GM19397 (cell line): ENCODE measurements around the gene RHBDF1.

Source experiments
- ATAC-seq: cut with Tn5 transposase; IDR thresholded peaks from one replicate; pipeline ENCODE4 v1.9.1; 2021; ENCODE audit warnings: mild to moderate bottlenecking, moderate library complexity; ENCODE audit not compliant: unreplicated experiment

Gene RHBDF1

DNA sequence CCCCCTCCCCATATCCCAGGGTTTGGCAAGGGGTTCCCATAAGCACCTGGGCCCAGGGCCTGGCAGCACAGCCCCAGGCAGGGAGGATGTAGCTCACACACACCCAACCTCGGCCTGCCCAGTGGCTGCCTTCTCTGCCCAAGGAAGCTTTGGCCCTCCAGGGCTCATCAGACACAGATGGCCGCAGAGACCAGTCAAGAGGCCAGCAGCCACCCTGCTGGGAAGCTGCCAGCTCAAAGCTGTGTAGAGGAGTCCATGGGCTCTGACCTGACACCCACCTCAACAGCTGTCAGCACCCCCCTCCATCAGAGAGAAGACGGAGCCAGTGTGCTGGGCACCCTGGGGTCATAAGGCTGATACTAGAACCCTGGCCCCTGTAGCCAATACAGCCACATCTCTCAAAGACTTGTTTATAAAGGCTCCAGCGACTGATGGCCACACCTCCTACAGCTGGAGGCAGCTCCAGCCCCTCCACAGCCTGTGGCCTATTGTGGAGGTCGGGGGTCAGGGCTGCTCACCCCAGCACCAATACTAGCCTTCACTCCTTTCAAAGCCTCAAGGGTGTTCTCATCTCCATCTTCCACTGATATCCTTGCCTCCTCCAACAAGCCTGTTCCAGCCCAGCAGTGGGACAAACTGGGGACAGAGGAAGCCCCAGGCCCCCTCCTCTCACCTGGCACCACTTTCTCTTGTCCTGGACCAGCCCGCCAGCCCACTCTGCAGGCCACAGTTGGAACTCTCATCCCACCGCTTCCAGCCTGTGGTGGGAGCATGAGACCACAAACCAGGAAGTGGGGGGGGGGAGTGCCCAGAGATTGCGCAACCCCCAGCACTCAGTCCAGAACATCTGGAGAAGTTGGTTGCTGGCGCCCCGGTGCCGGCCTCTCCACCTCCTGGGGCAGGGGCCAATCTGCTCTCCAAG, 3.4 kb upstream of the RHBDF1 start:
- ATAC-seq: no peak

DNA sequence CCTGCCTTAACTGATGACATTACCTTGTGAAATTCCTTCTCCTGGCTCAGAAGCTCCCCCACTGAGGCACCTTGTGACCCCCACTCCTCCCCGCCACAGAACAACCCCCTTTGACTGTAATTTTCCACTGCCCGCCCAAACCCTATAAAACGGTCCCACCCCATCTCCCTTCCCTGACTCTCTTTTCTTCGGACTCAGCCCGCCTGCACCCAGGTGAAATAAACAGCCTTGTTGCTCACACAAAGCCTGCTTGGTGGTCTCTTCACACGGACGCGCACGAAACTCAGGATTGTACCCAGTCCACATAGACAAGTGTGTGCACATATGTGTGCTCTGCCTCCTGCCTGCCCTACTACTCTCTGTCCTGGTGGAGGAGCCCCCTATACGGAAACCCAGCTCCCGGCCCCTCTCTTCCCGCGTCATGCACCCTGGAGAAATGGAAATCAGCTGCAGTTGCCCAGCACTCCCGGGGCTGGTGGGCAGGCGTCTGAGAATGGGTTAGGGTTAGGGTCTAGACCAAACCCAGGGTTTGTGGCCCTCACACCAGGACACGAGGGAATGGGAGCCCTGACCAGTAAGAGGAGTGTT, 2.4 kb upstream of the RHBDF1 start:
- ATAC-seq: no peak

DNA sequence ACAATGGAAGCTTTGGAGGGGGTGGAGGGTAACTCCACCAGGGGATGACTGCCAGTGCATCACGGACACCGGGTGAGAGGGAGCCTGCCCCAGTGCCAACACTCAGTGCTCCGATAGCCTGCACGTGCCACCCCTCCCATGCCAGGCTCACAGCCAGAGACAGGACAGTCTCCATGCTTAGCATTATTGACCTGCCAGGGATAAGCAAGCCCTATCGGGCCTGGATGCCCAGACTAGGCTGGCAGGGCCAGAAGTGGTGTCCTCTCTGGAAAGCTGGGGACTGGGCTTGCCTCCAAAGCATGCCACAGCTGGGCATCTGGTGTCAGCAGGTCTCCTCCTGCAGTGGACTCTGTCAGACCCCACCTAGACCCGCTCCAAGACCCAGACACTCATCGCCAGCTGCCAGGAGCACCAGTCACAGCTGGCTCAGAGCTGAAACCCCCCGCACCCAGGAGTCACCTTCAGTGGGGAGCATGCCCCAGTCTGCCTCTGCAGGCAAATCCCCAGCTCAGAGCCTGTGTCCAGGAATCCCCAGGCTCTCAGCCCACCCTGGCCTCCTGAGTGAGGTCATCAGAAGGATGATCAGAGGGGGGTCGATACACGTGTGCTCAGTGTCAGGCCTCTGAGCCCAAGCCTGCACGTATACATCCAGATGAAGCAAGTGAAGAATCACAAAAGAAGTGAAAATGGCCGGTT, 1.8 kb upstream of the RHBDF1 start:
- ATAC-seq: no peak

DNA sequence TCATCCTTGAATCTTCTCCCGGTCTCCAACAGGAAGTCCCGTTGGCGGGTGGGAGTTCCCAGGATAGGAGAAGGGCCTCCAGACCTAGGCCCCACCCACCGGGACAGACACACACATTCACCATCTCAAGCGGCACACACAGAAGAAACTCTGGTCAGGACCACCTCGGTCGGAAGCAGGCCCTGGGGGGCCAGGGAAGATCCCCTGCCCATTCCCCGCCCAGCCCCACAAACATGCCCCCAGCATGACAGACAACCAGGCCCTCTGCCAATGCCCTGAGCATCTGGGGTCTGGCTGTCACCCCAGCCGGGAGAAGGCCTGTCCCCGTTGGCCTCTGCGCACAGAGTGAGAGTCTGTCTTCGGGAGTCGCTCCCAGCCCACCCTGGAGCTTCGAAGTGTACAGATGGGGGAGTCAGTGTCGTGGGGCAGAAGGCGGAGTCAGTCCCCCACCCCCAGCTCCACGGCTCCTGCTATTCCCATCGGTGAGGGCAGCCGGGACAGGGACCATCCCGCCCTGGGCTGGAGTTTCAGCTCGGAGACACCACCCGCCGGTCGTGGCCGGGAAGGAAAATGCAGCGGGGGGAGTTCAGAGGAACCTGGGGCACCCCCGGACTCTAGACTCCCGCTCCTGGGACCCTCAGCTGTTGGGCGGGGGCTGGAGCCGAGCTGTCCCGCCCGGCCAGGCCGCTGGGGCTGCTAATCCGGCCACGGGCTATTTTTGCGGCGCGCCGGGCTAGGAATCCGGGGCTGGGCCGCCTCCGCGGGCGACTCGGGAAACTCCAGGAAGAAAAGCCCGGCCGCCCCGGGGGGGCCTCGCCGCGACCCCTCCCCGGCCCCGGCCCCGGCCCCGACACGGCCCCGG, 660 bp downstream of the RHBDF1 start:
- no peak for ATAC-seq

DNA sequence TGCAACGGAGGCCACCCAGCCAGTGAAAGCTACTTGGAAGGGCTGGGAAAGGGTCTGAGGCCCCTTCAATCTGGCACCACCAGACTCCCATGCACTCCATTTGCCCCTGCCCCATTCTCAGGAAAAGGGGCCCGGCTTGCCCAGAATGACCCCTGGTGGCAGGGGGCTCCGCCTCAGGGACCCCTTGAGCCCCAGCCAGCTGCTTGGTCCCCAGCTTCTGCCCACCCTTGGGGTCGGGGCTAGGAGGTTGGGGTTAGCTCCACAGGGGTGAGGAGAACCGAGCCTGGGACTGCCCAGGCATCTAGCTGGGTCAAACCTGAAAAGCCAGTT, 1.3 kb downstream of the RHBDF1 start:
- ATAC-seq: no peak

DNA sequence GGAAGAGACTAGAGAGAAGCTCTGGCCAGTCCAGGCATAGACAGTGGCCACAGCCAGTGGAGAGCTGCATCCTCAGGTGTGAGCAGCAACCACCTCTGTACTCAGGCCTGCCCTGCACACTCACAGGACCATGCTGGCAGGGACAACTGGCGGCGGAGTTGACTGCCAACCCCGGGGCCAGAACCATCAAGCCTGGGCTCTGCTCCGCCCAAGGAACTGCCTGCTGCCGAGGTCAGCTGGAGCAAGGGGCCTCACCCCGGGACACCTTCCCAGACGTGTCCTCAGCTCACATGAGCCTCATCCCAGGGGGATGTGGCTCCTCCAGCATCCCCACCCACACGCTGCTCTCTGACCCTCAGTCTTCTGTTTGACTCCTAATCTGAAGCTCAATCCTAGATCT, 3.2 kb downstream of the RHBDF1 start:
- no peak for ATAC-seq

DNA sequence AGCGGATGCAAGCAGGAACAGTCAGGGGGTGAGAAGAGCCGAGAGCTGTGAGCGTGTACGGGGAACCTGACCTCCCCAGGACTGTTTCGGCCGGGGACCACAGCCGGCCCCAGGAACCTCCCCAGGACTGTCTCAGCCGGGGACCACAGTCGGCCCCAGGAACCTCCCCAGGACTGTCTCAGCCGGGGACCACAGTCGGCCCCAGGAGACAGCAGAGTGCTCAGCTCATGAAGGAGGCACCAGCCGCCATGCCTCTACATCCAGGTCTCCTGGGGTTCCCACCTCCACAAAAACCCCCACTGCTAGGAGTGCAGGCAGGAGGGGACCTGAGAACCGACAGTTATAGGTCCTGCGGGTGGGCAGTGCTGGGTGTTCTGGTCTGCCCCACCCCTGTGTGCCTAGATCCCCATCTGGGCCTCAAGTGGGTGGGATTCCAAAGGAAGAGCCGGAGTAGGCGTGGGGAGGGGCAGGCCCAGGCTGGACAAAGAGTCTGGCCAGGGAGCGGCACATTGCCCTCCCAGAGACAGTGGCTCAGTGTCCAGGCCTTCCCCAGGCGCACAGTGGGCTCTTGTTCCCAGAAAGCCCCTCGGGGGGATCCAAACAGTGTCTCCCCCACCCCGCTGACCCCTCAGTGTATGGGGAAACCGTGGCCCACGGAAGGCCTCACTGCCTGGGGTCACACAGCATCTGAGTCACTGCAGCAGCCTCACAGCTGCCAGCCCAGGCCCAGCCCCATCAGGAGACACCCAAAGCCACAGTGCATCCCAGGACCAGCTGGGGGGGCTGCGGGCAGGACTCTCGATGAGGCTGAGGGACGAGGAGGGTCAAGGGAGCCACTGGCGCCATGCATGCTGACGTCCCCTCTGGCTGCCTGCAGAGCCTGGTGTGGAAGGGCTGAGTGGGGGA, 4.3 kb downstream of the RHBDF1 start:
- ATAC-seq: no peak

DNA sequence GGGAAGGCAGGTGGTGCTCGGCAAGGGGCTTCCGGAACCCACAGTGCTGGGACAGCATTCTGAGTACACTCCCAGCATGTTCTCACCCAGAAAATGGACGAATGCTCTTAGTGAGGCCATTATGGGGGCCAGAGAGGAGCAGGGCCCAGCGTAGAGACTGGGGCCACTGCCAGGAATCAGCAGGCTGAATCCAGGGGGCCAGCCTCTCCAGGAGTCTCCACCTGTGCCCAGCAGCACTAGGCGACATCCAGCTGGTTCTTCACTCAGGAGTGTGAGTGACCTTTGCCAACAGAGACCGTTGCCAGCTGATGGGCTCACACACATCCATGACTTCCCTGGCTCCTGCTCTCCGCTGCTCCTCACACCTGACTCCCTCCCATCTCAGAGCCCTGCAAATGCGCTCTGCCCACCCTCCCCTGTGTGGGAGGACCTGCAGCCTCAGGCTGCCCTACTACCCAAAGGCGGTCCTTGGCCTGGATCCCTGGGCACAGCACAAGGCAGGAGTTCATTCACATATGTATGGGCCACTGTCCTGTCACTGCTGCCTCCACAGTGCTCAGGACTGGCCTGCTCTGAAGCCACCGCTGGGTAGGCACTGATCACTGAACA, 5.1 kb downstream of the RHBDF1 start:
- no peak for ATAC-seq

DNA sequence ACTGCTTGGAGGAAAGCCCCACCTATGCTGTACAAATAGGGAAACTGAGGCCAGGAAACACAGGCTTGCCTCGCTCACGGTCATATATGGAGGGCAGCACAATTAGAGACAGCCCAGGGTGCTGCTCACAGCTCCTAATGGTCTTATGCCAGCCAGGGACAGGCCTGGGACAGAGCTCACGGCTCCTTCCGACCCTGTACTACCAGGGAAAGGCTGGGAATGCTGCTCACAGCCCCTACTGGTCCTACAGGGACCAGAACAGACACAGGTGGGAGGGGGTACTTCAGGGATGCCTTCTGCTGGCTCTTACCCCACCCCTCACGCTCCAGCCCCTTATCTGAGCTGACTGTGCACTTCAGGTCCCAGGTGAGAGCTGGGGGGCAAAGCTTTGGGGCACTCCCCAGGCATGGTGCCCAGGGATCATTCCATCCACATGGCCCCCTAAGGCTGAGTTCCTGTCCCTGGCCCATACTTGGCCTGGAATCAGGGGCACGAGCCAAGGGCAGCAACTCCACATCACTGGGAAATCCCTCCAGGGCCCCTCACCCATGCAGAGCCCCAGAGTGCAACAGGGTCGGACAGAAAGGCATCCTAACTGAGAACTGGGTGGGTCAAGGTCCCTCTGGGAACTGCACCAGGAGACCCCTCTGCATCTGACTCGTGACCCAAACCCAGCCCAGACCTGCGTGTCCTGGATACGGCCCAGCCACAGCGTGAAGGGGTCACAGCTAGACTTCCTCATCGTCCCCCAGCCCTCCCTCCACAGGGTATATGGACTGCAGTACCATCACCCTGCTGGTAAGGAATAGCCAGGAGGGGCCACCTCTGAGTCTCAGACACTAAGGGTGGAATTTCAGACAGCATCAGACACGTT, 5.9 kb downstream of the RHBDF1 start:
- ATAC-seq: no peak

DNA sequence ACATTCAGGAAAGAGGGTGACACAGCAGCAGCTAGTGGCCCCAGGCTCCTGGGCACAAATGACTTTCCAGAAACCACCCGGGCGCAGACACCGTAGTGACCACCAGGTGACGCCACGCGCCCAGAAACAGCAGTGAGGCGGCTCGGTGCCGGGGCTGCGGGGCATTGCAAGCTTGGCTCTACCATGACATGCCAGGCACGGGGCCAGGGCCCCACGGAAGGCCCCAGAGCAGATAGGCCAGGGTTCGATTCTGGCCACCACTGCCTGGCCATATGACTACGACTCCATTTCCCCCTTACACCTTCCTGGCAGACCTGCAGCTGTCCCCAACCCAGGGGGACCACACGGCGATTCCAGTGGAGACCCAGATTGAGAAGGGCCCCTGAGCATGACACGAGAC, 6.7 kb downstream of the RHBDF1 start:
- no peak for ATAC-seq

DNA sequence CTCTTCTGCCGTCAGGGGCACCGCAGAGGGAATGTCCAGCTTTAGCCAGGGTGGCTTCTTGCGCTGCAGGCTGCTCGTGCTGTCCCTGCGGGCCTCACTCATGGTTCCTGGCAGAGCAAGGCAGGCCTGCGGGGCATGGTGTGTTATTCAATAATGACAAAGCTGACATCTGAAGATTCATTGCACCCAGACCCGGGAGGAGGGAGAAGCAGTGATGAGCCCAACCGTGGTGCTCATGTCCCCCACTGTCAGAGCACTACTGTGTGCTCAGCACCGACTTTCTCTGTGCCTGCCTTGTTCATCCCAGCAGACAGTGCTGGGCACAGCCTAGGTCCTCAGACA, 7.5 kb downstream of the RHBDF1 start:
- no peak for ATAC-seq

DNA sequence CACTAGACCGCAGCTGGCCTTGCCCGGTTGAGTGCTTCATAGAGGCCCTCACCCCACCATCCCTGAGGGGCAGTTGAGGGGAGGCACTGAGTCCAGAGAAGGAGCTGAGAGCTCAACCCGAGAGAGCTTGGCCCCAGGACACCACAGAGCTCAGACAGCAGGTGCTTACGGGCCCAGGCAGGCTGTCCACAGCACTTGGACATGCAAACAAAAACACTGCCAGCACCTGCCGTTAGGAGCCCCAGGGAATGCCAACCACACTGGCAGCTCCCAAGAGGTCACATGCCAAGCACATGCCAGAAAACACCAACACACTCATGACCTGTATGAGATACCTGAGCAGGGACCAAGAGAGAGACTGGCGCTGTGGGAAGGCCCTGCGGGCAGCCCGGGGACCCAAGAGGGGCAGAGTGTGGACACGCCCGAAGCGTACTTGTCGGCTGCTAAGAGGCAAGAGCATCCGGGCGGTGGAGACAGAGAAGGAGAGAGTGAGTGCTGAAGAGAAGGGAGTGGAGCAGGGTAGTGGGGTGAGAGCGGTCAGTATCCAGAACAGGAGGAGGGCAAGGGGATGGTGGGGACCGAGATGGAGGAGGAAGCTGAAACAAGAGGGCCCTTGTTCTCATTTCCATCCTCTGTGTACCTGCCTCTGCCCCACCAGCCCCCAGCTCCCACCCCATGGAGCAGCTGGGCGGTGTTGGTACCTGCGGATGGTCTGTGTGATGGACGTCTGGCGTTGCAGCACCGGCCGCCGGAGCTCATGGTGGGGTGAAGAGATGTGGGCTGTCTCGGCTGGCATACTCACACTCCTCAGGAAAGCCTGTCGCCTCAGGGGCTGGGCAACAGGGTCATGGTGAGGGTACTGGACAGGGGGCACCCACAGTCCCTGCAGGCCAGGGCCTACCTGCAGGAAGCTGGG, 8.2 kb downstream of the RHBDF1 start:
- no peak for ATAC-seq

DNA sequence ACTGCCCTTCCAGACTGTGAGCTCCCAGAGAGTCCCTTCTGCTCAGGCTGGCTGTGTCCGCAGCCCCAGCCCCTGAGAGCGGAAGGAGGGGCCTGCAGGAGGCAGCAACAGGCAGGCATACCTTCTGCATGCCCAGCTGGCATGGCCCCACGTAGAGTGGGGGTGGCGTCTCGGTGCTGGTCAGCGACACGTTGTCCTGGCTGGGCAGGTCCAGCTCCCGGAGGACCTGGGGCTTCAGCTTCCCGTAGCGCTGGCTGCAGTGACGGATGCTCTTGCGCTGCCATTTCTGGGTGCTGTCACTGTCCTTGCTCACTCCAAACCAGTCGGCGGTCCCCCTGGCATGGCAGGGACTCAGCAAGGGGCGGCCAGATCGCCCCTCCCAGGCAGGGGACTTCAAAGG, 9.0 kb downstream of the RHBDF1 start:
- ATAC-seq: no peak

DNA sequence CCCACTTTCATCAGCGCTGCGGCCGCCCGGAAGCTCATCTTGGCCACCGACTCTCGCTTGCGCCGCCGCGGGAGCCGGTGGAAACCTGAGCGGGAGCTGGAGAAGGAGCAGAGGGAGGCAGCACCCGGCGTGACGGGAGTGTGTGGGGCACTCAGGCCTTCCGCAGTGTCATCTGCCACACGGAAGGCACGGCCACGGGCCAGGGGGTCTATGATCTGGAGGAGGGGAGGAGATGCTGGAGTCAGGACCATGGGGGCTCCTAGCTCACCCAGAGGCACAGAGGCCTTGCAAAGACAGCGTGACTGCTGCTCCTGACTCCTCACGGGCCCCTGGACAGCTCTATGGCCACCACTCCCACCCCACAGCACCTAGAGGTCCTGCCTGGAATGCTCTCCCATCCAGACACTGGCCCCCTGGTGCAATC, 9.5 kb downstream of the RHBDF1 start:
- no peak for ATAC-seq

DNA sequence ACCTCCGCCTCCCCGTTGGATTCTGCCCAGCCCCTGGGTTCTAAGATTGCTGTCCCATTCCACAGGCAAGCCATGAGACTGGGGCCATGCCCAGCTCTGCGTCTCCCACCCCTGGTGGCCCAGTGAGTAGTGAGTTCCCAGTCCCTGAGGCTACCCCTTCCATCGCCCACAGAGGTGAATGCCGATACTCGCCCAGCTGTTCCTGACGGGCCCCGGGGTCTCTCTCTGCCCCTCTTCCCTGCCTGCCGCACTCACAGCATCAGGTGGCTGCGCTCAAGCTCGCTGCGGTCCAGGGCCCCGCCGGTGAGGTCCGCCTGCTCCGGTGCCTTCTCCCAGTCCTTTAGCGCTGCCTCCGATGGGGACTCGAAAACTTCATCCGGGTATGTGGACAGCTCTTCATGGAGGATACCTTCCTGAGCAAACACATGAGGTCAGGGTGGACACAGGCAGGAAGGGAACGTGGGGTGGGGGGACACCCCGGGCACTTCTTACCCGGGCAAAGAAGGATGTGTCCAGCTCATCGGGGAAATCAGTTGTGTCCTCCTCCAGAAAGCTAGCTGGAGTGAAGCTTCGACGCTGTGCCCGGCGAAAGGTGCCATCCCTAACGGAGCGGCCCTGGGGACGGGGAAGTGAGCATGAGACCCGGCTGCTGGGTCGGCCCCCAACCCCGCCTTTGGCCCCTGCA, 10.0 kb downstream of the RHBDF1 start:
- no peak for ATAC-seq

DNA sequence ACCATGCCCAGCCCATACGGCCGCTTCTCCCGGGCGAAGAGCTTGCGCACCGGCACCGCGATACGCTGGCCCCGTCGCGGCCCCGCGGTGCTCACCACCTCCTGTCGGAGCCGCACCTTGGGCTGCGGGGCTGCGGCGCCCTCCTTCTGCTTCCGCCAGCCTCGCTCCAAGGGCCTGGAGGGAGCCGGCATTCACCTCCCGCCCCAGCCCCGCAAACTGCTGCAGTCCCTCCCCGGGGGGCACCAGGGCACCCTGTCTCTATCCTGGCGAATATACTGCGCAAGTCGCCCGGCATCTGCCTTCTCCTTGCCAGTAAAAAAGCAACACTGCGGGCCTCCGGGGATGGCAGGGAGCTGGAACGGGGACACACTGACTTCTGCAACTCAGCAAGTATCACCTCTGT, 10.6 kb downstream of the RHBDF1 start:
- ATAC-seq: no peak
